K562 (cell line): ENCODE measurements around the gene NFATC2. TPM values are rescaled to one million over a fixed set of nuclear protein-coding genes. Genes with fewer than 3 reads are reported as not detected.

Experiments used
- ATAC-seq: fragments of 200-7000 bp; cut with Tn5 transposase; 3 replicates; pipeline ENCODE4 v1.9.1; 2020; ENCODE audit warnings: moderate library complexity
- BruUV-seq: library from RNA; stranded (reverse); fragments of 400-500 nt; replicated peaks from 2 replicates; lab custom pipeline; 2021; lab: Mats Ljungman, UMichigan
- CTCF ChIA-PET: fragments of 300-600 bp; formaldehyde crosslinking; extraction: SDS; loops from one replicate; lab custom pipeline; 2021; ENCODE audit warnings: low intra/inter-chr PET ratio; lab: Yijun Ruan, JAX
- POLR2A ChIA-PET: fragments of 300-600, 350-650 bp; sonication (Branson Sonifier 250); formaldehyde crosslinking; extraction: SDS; loops from one replicate; lab custom pipeline; 2021; ENCODE audit warnings: antibody characterized with exemption, inconsistent platforms; lab: Yijun Ruan, JAX
- DNase-seq, 4 experiments: peaks; one replicate each; pipeline versions ENCODE4 v3.0.0 to v3.0.0-alpha.2; 2011 to 2018; ENCODE audit warnings: low spot score in 3 of 4, mixed read lengths in 3 of 4; ENCODE audit errors: extremely low read depth in 1 of 4
- FAIRE-seq: peaks from 2 replicates; lab custom pipeline; 2011; peaks lifted over from hg19 to GRCh38; lab: Jason Lieb, UNC
- H2AFZ ChIP-seq: 2 replicates; pipeline ENCODE4 v1.6.0; 2011; ENCODE audit warnings: low read depth, low read length, control low read depth, inconsistent platforms
- H3K27ac ChIP-seq: fragments of 200-600 bp; 3 replicates; pipeline ENCODE4 v1.8.0; 2011; ENCODE audit warnings: low read depth, mild to moderate bottlenecking, control low read depth, inconsistent platforms, low read length, moderate library complexity, mixed read lengths; ENCODE audit errors: extremely low read depth
- H3K27me3 ChIP-seq, 2 experiments: fragments of 300-600 bp in 1 of 2; 2 replicates in 1 of 2; 3 replicates in 1 of 2; pipeline versions ENCODE4 v1.6.0 to v1.8.0; 2011; ENCODE audit warnings: inconsistent platforms in 2 of 2, low read length in 2 of 2, mild to moderate bottlenecking in 1 of 2, mixed read lengths in 1 of 2, moderate library complexity in 1 of 2; ENCODE audit not compliant: control insufficient read depth in 2 of 2, insufficient read depth in 2 of 2
- H3K36me3 ChIP-seq: fragments of 300-600 bp; 3 replicates; pipeline ENCODE4 v1.8.0; 2011; ENCODE audit warnings: mild to moderate bottlenecking, low read length, inconsistent platforms; ENCODE audit not compliant: control insufficient read depth, insufficient read depth
- H3K4me1 ChIP-seq, 2 experiments: fragments of 200-600 bp in 1 of 2; replicated peaks in 1 of 2; 2 replicates in 1 of 2; 3 replicates in 1 of 2; pipeline versions ENCODE4 v1.5.1 to v1.8.0; 2011; ENCODE audit warnings: inconsistent platforms in 2 of 2, low read length in 2 of 2, mild to moderate bottlenecking in 1 of 2, mixed read lengths in 1 of 2, moderate library complexity in 1 of 2; ENCODE audit not compliant: control insufficient read depth in 2 of 2, insufficient read depth in 2 of 2
- H3K4me2 ChIP-seq: 2 replicates; pipeline ENCODE4 v1.6.1; 2011; ENCODE audit warnings: low read length, control low read depth, inconsistent platforms, mixed read lengths; ENCODE audit not compliant: insufficient read depth
- H3K4me3 ChIP-seq: fragments of 200-600 bp; sonication (generic), shearing (Covaris generic); 2 replicates; pipeline ENCODE4 v1.5.1; 2016; ENCODE audit warnings: control low read depth, inconsistent platforms
- H3K79me2 ChIP-seq: fragments of 200-600 bp; 3 replicates; pipeline ENCODE4 v1.8.0; 2011; ENCODE audit warnings: low read length, inconsistent platforms; ENCODE audit not compliant: control insufficient read depth, insufficient read depth
- H3K9ac ChIP-seq, 2 experiments: 2 replicates each; pipeline versions ENCODE4 v1.6.0 to v1.6.1; 2011; ENCODE audit warnings: low read depth in 2 of 2, low read length in 2 of 2, control low read depth in 1 of 2, inconsistent platforms in 1 of 2, mild to moderate bottlenecking in 1 of 2, mixed read lengths in 1 of 2; ENCODE audit not compliant: insufficient read depth in 1 of 2
- H3K9me1 ChIP-seq: one replicate; pipeline ENCODE4 v1.6.0; 2011; ENCODE audit warnings: inconsistent platforms, mild to moderate bottlenecking, low read length, moderate library complexity; ENCODE audit not compliant: control insufficient read depth, insufficient read depth
- H3K9me3 ChIP-seq: replicated peaks from 2 replicates; pipeline ENCODE4 v1.5.1; 2011; ENCODE audit warnings: low read depth, low read length, inconsistent platforms; ENCODE audit not compliant: control insufficient read depth, insufficient read depth
- H4K20me1 ChIP-seq: replicated peaks from 2 replicates; pipeline ENCODE4 v1.6.1; 2011; ENCODE audit warnings: low read length, inconsistent platforms, mixed read lengths; ENCODE audit not compliant: control insufficient read depth, insufficient read depth
- BRD4 ChIP-seq: fragments of 200-600 bp; sonication (generic); IDR thresholded peaks from 2 replicates; pipeline ENCODE4 v1.6.1; 2017; ENCODE audit warnings: inconsistent platforms
- CBX3 ChIP-seq, 2 experiments: IDR thresholded peaks; 1 replicate in 1 of 2; 2 replicates in 1 of 2; pipeline ENCODE4 v1.6.1; 2012; ENCODE audit warnings: inconsistent platforms in 2 of 2, low read length in 2 of 2, borderline replicate concordance in 1 of 2, control low read depth in 1 of 2
- FOS ChIP-seq: IDR thresholded peaks from 3 replicates; pipeline ENCODE4 v1.6.1; 2011; ENCODE audit not compliant: insufficient read length; ENCODE audit errors: extremely low read depth
- FOXJ3 ChIP-seq: sonication (generic); formaldehyde crosslinking; IDR thresholded peaks from 2 replicates; pipeline ENCODE4 v1.4.0; 2020; ENCODE audit warnings: mild to moderate bottlenecking, missing genetic modification reagents
- MAFK ChIP-seq: IDR thresholded peaks from 2 replicates; pipeline ENCODE4 v1.6.1; 2011; ENCODE audit warnings: low read length, improper control_type of control experiment
- NCOR1 ChIP-seq: fragments of 450-650 bp; IDR thresholded peaks from 2 replicates; pipeline ENCODE4 v1.6.1; 2016; ENCODE audit warnings: mild to moderate bottlenecking, moderate library complexity
- NFIX ChIP-seq: fragments of 250-450 bp; sonication (Bioruptor Pico); IDR thresholded peaks from 2 replicates; pipeline ENCODE4 v1.4.0; 2020; ENCODE audit warnings: low read depth, mild to moderate bottlenecking, moderate library complexity
- NFYB ChIP-seq: IDR thresholded peaks from 2 replicates; pipeline ENCODE4 v1.6.1; 2011; ENCODE audit warnings: mild to moderate bottlenecking, moderate library complexity; ENCODE audit not compliant: insufficient read length; ENCODE audit errors: extremely low read depth
- NUFIP1 ChIP-seq: fragments of 450-650 bp; IDR thresholded peaks from 2 replicates; pipeline ENCODE4 v1.6.1; 2018; ENCODE audit not compliant: partially characterized antibody
- PTTG1 ChIP-seq: fragments of 450-650 bp; IDR thresholded peaks from 2 replicates; pipeline ENCODE4 v1.6.1; 2016; ENCODE audit warnings: low read depth, mild to moderate bottlenecking, missing genetic modification characterization, missing compliant biosample characterization
- ZNF239 ChIP-seq: fragments of 250-450 bp; sonication (Bioruptor Pico); IDR thresholded peaks from 2 replicates; pipeline ENCODE4 v1.4.0; 2020; ENCODE audit warnings: mild to moderate bottlenecking
- ZNF408 ChIP-seq: fragments of 250-450 bp; sonication (Bioruptor Pico); IDR thresholded peaks from 2 replicates; pipeline ENCODE4 v1.4.0; 2020; ENCODE audit warnings: low read depth, mild to moderate bottlenecking, moderate library complexity
- ZNF717 ChIP-seq: fragments of 250-450 bp; sonication (Bioruptor Pico); IDR thresholded peaks from 2 replicates; pipeline ENCODE4 v1.5.0; 2021
- ZNF77 ChIP-seq: fragments of 250-450 bp; sonication (Bioruptor Pico); IDR thresholded peaks from 2 replicates; pipeline ENCODE4 v1.5.0; 2020
- WGBS: fragments of 100-300 bp; shearing (Covaris generic); methylation state at CpG from one replicate; pipeline ENCODE4 v1.1.6; 2016; ENCODE audit warnings: low coverage, mixed read lengths; ENCODE audit not compliant: insufficient coverage; ENCODE audit errors: missing lambda C conversion rate; 5-methylcytosine and 5-hydroxymethylcytosine counted together
- in situ Hi-C: fragments of 300-500 bp; cut with MboI; formaldehyde crosslinking; loops from 4 replicates; pipeline ENCODE4 v1.15.0; 2018; ENCODE audit warnings: inconsistent platforms, mixed read lengths
- intact Hi-C: fragments of 100-400 bp; cut with micrococcal nuclease; formaldehyde crosslinking; loops from 2 replicates; pipeline ENCODE4 v1.14.2; 2022
- polyA plus RNA-seq, 8 experiments: library from polyadenylated mRNA; depleted of rRNA in 4 of 8; stranded (reverse) in 5 of 8; unstranded in 3 of 8; fragments of >200 nt; fragmentation: Nextera tagmentation in 2 of 8; fragmentation: Illumina TruSeq in 1 of 8; extraction: Ambion mirVana in 2 of 8; extraction: Trizol in 1 of 8; gene quantifications; 2 replicates each; pipeline versions ENCODE4 v1.2.1 to v1.2.3, GENCODE V29; 2011 to 2014; ENCODE audit warnings: inconsistent platforms in 1 of 8, missing spikeins in 1 of 8
- total RNA-seq, 7 experiments: library from RNA; depleted of rRNA in 6 of 7; stranded (reverse); fragments of >200 nt in 6 of 7; fragmentation: Illumina TruSeq in 2 of 7; extraction: Trizol in 2 of 7; gene quantifications; 2 replicates each; pipeline versions ENCODE4 v1.2.1 to v1.2.3, GENCODE V29; 2011 to 2021; ENCODE audit warnings: low replicate concordance in 1 of 7
- TF ChIP-seq, protein P1 (sequence below): fragments of 250-450 bp; sonication (Bioruptor Pico); IDR thresholded peaks from 2 replicates; pipeline ENCODE4 v1.4.0; 2020
- TF ChIP-seq, protein P2 (sequence below): fragments of 450-650 bp; IDR thresholded peaks from 2 replicates; pipeline ENCODE4 v1.6.1; 2014; ENCODE audit warnings: low read depth, mild to moderate bottlenecking, moderate library complexity, borderline replicate concordance
- TF ChIP-seq, protein P3 (sequence below): fragments of 150-350 bp; IDR thresholded peaks from 2 replicates; pipeline ENCODE4 v1.6.1; 2014; ENCODE audit warnings: low read depth, mild to moderate bottlenecking, low read length, borderline replicate concordance

Gene NFATC2
- total and polyA plus RNA-seq, 9 of the 15 experiments (the other 6 are each of a cell fraction or from before 2014, with no cell fraction given) = 1.9 to 11.2 (median 3.0) TPM

DNA sequence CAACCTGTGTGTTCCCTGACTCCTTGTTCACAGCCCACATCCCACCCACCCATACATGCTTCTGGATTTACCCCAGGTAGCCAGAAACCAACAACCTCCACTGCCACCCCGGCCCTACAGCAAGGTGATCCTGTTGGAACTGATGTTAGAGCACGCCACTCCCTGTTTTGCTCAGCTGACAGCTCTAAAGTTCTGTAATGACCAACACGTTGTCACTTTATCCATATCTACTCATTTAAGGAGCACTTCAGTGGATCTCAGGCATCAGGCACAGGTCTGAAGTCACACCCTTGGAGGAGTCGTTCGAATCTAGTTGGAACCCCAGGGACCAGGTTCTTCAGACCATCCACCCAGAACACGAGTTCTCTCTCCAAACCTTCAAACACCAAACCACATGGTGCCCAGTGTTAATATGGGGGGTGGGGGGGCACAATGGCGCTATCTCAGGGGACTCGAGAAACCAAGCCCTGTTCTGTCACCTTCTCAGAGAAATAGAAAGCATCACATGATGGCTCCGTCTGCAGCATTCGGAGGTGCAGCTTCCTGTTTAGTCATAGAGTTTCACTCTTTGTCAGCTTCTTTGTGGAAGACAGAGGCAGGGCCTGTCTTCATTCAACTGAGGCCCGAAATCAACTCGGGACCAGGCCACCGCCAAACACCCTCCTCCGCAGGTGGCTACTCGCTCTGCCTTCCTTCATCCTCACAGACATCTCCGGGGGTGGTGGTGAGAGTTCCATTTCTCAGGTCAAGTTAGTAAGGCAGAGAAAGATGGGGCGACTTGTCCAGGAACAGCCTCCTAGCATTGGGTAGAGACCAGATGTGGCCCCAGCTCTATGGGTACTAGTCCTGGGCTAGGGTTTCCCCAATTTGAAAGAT lies 142.2 kb downstream of the NFATC2 start:
- Histone ChIP-seq H3K9ac (no peak overlapping the region), H3K9me3 (no peaks in the 10 kb centered on the region), H3K4me1 (no peaks in the 10 kb centered on the region; a peak in 2 of 5 replicates), H3K4me2 (no peak overlapping the region), H3K79me2 (no peaks in the 10 kb centered on the region), H2AFZ (no peak overlapping the region), H3K4me3 (no peak overlapping the region), H3K9me1 (no peaks in the 10 kb centered on the region), H3K27me3 (no peaks in the 10 kb centered on the region), H4K20me1 (0 out of 2 replicates have a peak, but pooled peaks cover 4% of the 10 kb centered on the region), H3K36me3 (peaks cover 25% of the 10 kb centered on the region; the same call in 2 of the 3 replicates), H3K27ac (no peak overlapping the region)
- ChIA-PET CTCF (no interaction called here), POLR2A (no interaction called here)
- no TSS peak for BruUV-seq
- no peak for DNase-seq
- in situ Hi-C loops (no loop called here), intact Hi-C loops (no loop called here)
- WGBS = 86% methylated on average over 15 of the region's 17 CpGs
- no peak for FAIRE-seq
- ATAC-seq = no peak
- TF ChIP-seq, protein P1, sequence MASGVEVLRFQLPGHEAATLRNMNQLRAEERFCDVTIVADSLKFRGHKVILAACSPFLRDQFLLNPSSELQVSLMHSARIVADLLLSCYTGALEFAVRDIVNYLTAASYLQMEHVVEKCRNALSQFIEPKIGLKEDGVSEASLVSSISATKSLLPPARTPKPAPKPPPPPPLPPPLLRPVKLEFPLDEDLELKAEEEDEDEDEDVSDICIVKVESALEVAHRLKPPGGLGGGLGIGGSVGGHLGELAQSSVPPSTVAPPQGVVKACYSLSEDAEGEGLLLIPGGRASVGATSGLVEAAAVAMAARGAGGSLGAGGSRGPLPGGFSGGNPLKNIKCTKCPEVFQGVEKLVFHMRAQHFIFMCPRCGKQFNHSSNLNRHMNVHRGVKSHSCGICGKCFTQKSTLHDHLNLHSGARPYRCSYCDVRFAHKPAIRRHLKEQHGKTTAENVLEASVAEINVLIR = no peak
- TF ChIP-seq, protein P2, sequence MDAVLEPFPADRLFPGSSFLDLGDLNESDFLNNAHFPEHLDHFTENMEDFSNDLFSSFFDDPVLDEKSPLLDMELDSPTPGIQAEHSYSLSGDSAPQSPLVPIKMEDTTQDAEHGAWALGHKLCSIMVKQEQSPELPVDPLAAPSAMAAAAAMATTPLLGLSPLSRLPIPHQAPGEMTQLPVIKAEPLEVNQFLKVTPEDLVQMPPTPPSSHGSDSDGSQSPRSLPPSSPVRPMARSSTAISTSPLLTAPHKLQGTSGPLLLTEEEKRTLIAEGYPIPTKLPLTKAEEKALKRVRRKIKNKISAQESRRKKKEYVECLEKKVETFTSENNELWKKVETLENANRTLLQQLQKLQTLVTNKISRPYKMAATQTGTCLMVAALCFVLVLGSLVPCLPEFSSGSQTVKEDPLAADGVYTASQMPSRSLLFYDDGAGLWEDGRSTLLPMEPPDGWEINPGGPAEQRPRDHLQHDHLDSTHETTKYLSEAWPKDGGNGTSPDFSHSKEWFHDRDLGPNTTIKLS = no peak
- TF ChIP-seq NFIX (CRISPR knock-in tag) = no peak
- TF ChIP-seq FOS = no peak
- no peak for TF ChIP-seq ZNF717 (CRISPR knock-in tag)
- no peak for TF ChIP-seq NFYB
- no peak for TF ChIP-seq FOXJ3
- TF ChIP-seq, protein P3, sequence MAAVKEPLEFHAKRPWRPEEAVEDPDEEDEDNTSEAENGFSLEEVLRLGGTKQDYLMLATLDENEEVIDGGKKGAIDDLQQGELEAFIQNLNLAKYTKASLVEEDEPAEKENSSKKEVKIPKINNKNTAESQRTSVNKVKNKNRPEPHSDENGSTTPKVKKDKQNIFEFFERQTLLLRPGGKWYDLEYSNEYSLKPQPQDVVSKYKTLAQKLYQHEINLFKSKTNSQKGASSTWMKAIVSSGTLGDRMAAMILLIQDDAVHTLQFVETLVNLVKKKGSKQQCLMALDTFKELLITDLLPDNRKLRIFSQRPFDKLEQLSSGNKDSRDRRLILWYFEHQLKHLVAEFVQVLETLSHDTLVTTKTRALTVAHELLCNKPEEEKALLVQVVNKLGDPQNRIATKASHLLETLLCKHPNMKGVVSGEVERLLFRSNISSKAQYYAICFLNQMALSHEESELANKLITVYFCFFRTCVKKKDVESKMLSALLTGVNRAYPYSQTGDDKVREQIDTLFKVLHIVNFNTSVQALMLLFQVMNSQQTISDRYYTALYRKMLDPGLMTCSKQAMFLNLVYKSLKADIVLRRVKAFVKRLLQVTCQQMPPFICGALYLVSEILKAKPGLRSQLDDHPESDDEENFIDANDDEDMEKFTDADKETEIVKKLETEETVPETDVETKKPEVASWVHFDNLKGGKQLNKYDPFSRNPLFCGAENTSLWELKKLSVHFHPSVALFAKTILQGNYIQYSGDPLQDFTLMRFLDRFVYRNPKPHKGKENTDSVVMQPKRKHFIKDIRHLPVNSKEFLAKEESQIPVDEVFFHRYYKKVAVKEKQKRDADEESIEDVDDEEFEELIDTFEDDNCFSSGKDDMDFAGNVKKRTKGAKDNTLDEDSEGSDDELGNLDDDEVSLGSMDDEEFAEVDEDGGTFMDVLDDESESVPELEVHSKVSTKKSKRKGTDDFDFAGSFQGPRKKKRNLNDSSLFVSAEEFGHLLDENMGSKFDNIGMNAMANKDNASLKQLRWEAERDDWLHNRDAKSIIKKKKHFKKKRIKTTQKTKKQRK = no peak
- no peak for TF ChIP-seq NCOR1
- no peak for TF ChIP-seq CBX3 (IDR thresholded peaks at IDR 0.05; ENCODE audit: borderline replicate concordance in 1 of 2, low read length in 2 of 2)
- no peak for TF ChIP-seq PTTG1
- no peak for TF ChIP-seq ZNF408 (CRISPR knock-in tag)
- no peak for TF ChIP-seq NUFIP1
- no peak for TF ChIP-seq BRD4
- no peak for TF ChIP-seq ZNF239 (CRISPR knock-in tag)
- TF ChIP-seq MAFK = no peak
- TF ChIP-seq ZNF77 = no peak
